GM12878 (cell line): ENCODE results near the gene INHBE. TPM values are rescaled to one million over a fixed set of nuclear protein-coding genes. Genes with fewer than 3 reads are reported as not detected.

Source experiments
- ATAC-seq: fragments of 200-7000 bp; cut with Tn5 transposase; 3 replicates; pipeline ENCODE4 v1.9.1; 2020; ENCODE audit warnings: mild to moderate bottlenecking, moderate library complexity
- BruUV-seq: library from RNA; stranded (reverse); fragments of 400-500 nt; replicated peaks from 2 replicates; lab custom pipeline; 2021; lab: Mats Ljungman, UMichigan
- CTCF ChIA-PET: fragments of 300-600 bp; sonication (Branson Sonifier 250); formaldehyde crosslinking; extraction: SDS; loops from one replicate; lab custom pipeline; 2021; ENCODE audit warnings: inconsistent platforms; lab: Yijun Ruan, JAX
- POLR2A ChIA-PET: fragments of 350-600 bp; formaldehyde crosslinking; extraction: SDS; loops from one replicate; lab custom pipeline; 2021; ENCODE audit warnings: inconsistent platforms; lab: Charles Lee
- RAD21 ChIA-PET: fragments of 300-600 bp; sonication (Branson Sonifier 250); formaldehyde crosslinking; loops from one replicate; lab custom pipeline; 2023; ENCODE audit warnings: antibody characterized with exemption; ENCODE audit not compliant: unreplicated experiment; lab: Charles Lee
- SMC1A ChIA-PET: fragments of 300-600 bp; sonication (Branson Sonifier 250); formaldehyde crosslinking; loops from one replicate; lab custom pipeline; 2023; ENCODE audit not compliant: unreplicated experiment, uncharacterized antibody; lab: Charles Lee
- DNase-seq: peaks from one replicate; pipeline ENCODE4 v3.0.0-alpha.2; 2011; ENCODE audit warnings: low read depth, low spot score
- FAIRE-seq: peaks from 3 replicates; lab custom pipeline; 2011; peaks lifted over from hg19 to GRCh38; lab: Jason Lieb, UNC
- H2AFZ ChIP-seq: 2 replicates; pipeline ENCODE4 v1.6.0; 2011; ENCODE audit warnings: low read depth, low read length, control low read depth; ENCODE audit not compliant: control insufficient read depth
- H3K27ac ChIP-seq: 2 replicates; pipeline ENCODE4 v1.5.1; 2011; ENCODE audit warnings: control low read depth; ENCODE audit not compliant: control insufficient read depth, insufficient read depth
- H3K27me3 ChIP-seq, 2 experiments: replicated peaks in 1 of 2; 2 replicates each; pipeline versions ENCODE4 v1.6.0 to v1.6.1; 2011; ENCODE audit warnings: low read length in 1 of 2; ENCODE audit not compliant: control insufficient read depth in 2 of 2, insufficient read depth in 2 of 2
- H3K36me3 ChIP-seq, 2 experiments: 2 replicates each; pipeline ENCODE4 v1.5.1; 2011; ENCODE audit warnings: low read length in 1 of 2; ENCODE audit not compliant: control insufficient read depth in 2 of 2, insufficient read depth in 2 of 2
- H3K4me1 ChIP-seq: 2 replicates; pipeline ENCODE4 v1.6.1; 2011; ENCODE audit warnings: mild to moderate bottlenecking, low read length, moderate library complexity, mixed read lengths; ENCODE audit not compliant: control insufficient read depth, insufficient read depth
- H3K4me2 ChIP-seq: 2 replicates; pipeline ENCODE4 v1.6.0; 2011; ENCODE audit warnings: control low read depth; ENCODE audit not compliant: control insufficient read depth, insufficient read depth
- H3K4me3 ChIP-seq: fragments of 200-600 bp; sonication (generic); 2 replicates; pipeline ENCODE4 v1.5.1; 2016
- H3K79me2 ChIP-seq: 2 replicates; pipeline ENCODE4 v1.6.0; 2011; ENCODE audit warnings: low read length; ENCODE audit not compliant: control insufficient read depth, insufficient read depth
- H3K9ac ChIP-seq: 2 replicates; pipeline ENCODE4 v1.8.0; 2011; ENCODE audit warnings: low read length, control low read depth, mixed read lengths; ENCODE audit not compliant: control insufficient read depth, insufficient read depth
- H3K9me3 ChIP-seq: replicated peaks from 3 replicates; pipeline ENCODE4 v1.5.1; 2011; ENCODE audit warnings: mild to moderate bottlenecking, low read length; ENCODE audit not compliant: control insufficient read depth, insufficient read depth
- H4K20me1 ChIP-seq: 2 replicates; pipeline ENCODE4 v1.6.0; 2011; ENCODE audit not compliant: control insufficient read depth, insufficient read depth
- CBFB ChIP-seq: IDR thresholded peaks from 2 replicates; pipeline ENCODE4 v1.6.1; 2016; ENCODE audit warnings: antibody characterized with exemption, low read depth
- NR2F1 ChIP-seq: fragments of 450-650 bp; conservative IDR thresholded peaks from 2 replicates; pipeline ENCODE4 v1.6.1; 2017; ENCODE audit warnings: mild to moderate bottlenecking
- USF1 ChIP-seq: IDR thresholded peaks from 2 replicates; pipeline ENCODE4 v1.6.1; 2011; ENCODE audit warnings: borderline replicate concordance, low read depth, mild to moderate bottlenecking, moderate library complexity, mixed read lengths, low read length; ENCODE audit not compliant: insufficient read depth; ENCODE audit errors: extremely low read length
- WGBS: methylation state at CpG from one replicate; pipeline ENCODE4 v1.1.6; 2016; ENCODE audit warnings: low lambda C conversion rate; ENCODE audit not compliant: insufficient replicate concordance, insufficient coverage; ENCODE audit errors: missing lambda C conversion rate; 5-methylcytosine and 5-hydroxymethylcytosine counted together
- in situ Hi-C: fragments of 300-500 bp; cut with MboI; formaldehyde crosslinking; loops from 9 replicates; pipeline ENCODE4 v1.14.3; 2018; ENCODE audit warnings: mixed read lengths
- intact Hi-C: fragments of 100-400 bp; cut with micrococcal nuclease; formaldehyde crosslinking; loops from one replicate; pipeline ENCODE4 v1.14.2; 2022; ENCODE audit not compliant: unreplicated experiment
- polyA plus RNA-seq, 11 experiments: library from polyadenylated mRNA; depleted of rRNA in 4 of 11; unstranded in 6 of 11; stranded (reverse) in 5 of 11; fragments of >200 nt; fragmentation: Nextera tagmentation in 4 of 11; fragmentation: Illumina TruSeq in 1 of 11; extraction: Ambion mirVana in 4 of 11; extraction: Trizol in 1 of 11; gene quantifications; 1 replicate in 1 of 11; 2 replicates in 10 of 11; pipeline versions ENCODE4 v1.2.1 to v1.2.3, GENCODE V29; 2011 to 2016; ENCODE audit warnings: inconsistent platforms in 2 of 11, missing spikeins in 2 of 11, low read depth in 1 of 11
- total RNA-seq, 4 experiments: library from RNA; depleted of rRNA in 3 of 4; stranded (reverse); fragments of >200 nt in 3 of 4; fragmentation: Illumina TruSeq in 1 of 4; extraction: Trizol in 1 of 4; gene quantifications; 2 replicates each; pipeline versions ENCODE4 v1.2.1 to v1.2.3, GENCODE V29; 2013 to 2021

INHBE gene
- total and polyA plus RNA-seq, 10 of the 15 experiments (the other 5 are each of a cell fraction or from before 2014, with no cell fraction given), result 0.09 to 2.5 (median 0.37) TPM

GRCh38 chr12:57416039-57416996 is 38.8 kb upstream of the INHBE start:
- DNase-seq (no peak), FAIRE-seq (no peak), ATAC-seq (peak; percentile 43; the same call in 2 of the 3 replicates)
- in situ Hi-C loops, result no loop called here
- SMC1A ChIA-PET, result no interaction called here
- Histone ChIP-seq H3K4me1 (no peaks in the 10 kb centered on the region; the same call in 1 of the 2 replicates), H2AFZ (no peak overlapping the region), H3K79me2 (no peaks in the 10 kb centered on the region; the same call in 1 of the 2 replicates), H3K36me3 (no peaks in the 10 kb centered on the region), H3K4me3 (no peak overlapping the region), H3K27me3 (no peaks in the 10 kb centered on the region), H4K20me1 (no peaks in the 10 kb centered on the region), H3K9me3 (no peaks in the 10 kb centered on the region), H3K27ac (no peak overlapping the region), H3K4me2 (no peak overlapping the region), H3K9ac (no peak overlapping the region)
- CTCF ChIA-PET, result interaction anchor here (1.5 to 1.8 kb wide), 2 partner anchors 11 to 39 kb away, joined by 4 to 5 read pairs; no protein-coding TSS in a partner anchor
- intact Hi-C loops, result no loop called here
- POLR2A ChIA-PET, result no interaction called here
- RAD21 ChIA-PET, result no interaction called here
- no TSS peak for BruUV-seq
- TF ChIP-seq USF1 (no peak), NR2F1 (0 out of 2 replicates have a peak, but pooled peaks have one; percentile 31), CBFB (no peak)
- WGBS, result 54% methylated on average over 8 of the region's 8 CpGs
